ENCODE measurements around the gene NPHP4.

DNA sequence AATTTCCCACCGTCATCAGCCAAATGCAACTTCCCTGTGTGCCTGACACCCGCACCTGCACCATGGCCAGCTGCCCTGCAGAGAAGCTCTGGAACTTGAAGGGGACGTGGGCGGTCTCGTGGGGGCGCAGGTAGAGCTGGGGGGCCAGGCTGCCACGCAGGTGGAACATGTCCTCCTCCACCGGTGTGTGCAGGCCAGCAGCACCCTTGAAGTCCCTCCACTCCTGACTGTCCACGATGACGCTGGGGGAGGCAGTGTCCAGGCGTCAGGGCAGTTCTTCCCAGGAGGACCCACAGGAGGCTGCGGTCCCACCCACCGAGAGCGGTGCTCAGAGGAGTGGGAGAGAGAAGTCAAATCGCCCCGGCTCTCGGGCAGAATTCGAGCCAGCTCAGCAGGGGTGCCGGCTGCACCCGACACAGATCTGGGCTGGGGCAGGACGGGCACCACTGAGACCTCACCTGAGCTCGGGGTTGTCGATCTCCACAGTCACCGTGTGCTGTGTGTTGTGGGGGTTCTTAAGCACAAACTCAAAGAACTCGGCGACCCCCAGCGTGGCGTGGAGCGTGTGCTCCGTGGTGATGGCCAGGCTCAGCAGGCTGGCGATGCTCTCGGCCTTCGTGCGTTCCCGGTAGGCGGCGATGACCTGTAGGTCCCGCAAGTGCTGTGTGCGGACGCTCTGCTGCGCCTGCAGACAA lies 117.7 kb downstream of the NPHP4 start:
- TF ChIP-seq POLR2A (IDR thresholded peaks at IDR 0.05; ENCODE audit: borderline replicate concordance, extremely low read depth, insufficient read depth, insufficient read length) (no peak), POLR2AphosphoS5 (IDR thresholded peaks at IDR 0.05; ENCODE audit: low read depth, low read length) (no peak), EZH2 (IDR thresholded peaks at IDR 0.05) (no peak), TCF7L2 (IDR thresholded peaks at IDR 0.05; ENCODE audit: borderline replicate concordance, extremely low read depth, insufficient read depth, insufficient read length) (no peak)
- TF ChIP-seq, protein P1, sequence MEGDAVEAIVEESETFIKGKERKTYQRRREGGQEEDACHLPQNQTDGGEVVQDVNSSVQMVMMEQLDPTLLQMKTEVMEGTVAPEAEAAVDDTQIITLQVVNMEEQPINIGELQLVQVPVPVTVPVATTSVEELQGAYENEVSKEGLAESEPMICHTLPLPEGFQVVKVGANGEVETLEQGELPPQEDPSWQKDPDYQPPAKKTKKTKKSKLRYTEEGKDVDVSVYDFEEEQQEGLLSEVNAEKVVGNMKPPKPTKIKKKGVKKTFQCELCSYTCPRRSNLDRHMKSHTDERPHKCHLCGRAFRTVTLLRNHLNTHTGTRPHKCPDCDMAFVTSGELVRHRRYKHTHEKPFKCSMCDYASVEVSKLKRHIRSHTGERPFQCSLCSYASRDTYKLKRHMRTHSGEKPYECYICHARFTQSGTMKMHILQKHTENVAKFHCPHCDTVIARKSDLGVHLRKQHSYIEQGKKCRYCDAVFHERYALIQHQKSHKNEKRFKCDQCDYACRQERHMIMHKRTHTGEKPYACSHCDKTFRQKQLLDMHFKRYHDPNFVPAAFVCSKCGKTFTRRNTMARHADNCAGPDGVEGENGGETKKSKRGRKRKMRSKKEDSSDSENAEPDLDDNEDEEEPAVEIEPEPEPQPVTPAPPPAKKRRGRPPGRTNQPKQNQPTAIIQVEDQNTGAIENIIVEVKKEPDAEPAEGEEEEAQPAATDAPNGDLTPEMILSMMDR (IDR thresholded peaks at IDR 0.05 in 2 of 3, conservative IDR thresholded peaks at IDR 0.05 in 1 of 3; ENCODE audit: borderline replicate concordance in 1 of 3, insufficient read depth in 1 of 3, low read depth in 2 of 3, low read length in 2 of 3) = no peak
